Upper lobe of left lung (tissue), 6 donors: ENCODE data around the gene TMPRSS9. TPM values are rescaled to one million over a fixed set of nuclear protein-coding genes. Genes with fewer than 3 reads are reported as not detected.

Source experiments
- ATAC-seq, 2 donors: fragments of 200-7000 bp; cut with Tn5 transposase; one replicate each; pipeline ENCODE4 v1.9.1; 2022; ENCODE audit warnings: mild to moderate bottlenecking in 2 of 2, moderate library complexity in 2 of 2; ENCODE audit not compliant: low FRiP score in 2 of 2
- DNase-seq, 2 donors: peaks; one replicate each; pipeline ENCODE4 v3.0.0-alpha.2; 2019 to 2020
- H3K27ac ChIP-seq, 4 donors: fragments of 200-600 bp; sonication (generic); one replicate each; pipeline ENCODE4 v1.5.1; 2016 to 2019
- H3K27me3 ChIP-seq, 4 donors: fragments of 200-600 bp; sonication (generic); one replicate each; pipeline ENCODE4 v1.5.1; 2017 to 2019
- H3K36me3 ChIP-seq, 4 donors: fragments of 200-600 bp; sonication (generic); one replicate each; pipeline ENCODE4 v1.5.1; 2016 to 2019
- H3K4me1 ChIP-seq, 4 donors: fragments of 200-600 bp; sonication (generic); one replicate each; pipeline ENCODE4 v1.5.1; 2018 to 2019
- H3K4me3 ChIP-seq, 4 donors: fragments of 200-600 bp; sonication (generic); one replicate each; pipeline ENCODE4 v1.5.1; 2017 to 2019; ENCODE audit warnings: mild to moderate bottlenecking in 2 of 4, moderate library complexity in 1 of 4
- H3K9me3 ChIP-seq, 4 donors: fragments of 200-600 bp; sonication (generic); one replicate each; pipeline ENCODE4 v1.5.1; 2018 to 2019
- CTCF ChIP-seq, 6 experiments: fragments of 450-650 bp in 4 of 6; fragments of 200-600 bp in 2 of 6; sonication (generic) in 2 of 6; IDR thresholded peaks; one replicate each; pipeline ENCODE4 v1.5.1; 2016 to 2019; ENCODE audit warnings: antibody characterized with exemption in 6 of 6
- EP300 ChIP-seq, 4 donors: sonication (generic); formaldehyde crosslinking; IDR thresholded peaks; one replicate each; pipeline ENCODE4 v1.5.1; 2017; ENCODE audit warnings: antibody characterized with exemption in 4 of 4, control low read depth in 2 of 4
- POLR2A ChIP-seq, 4 donors: fragments of 450-650 bp; IDR thresholded peaks; one replicate each; pipeline ENCODE4 v1.5.1; 2016 to 2017; ENCODE audit warnings: antibody characterized with exemption in 4 of 4, mild to moderate bottlenecking in 2 of 4
- POLR2AphosphoS5 ChIP-seq, 2 donors: sonication (generic); formaldehyde crosslinking; IDR thresholded peaks; one replicate each; pipeline ENCODE4 v1.5.1; 2017; ENCODE audit warnings: antibody characterized with exemption in 2 of 2
- WGBS, 2 donors: methylation state at CpG; one replicate each; pipeline ENCODE4 v1.1.5; 2017 to 2018; 5-methylcytosine and 5-hydroxymethylcytosine counted together
- total RNA-seq, 6 donors: library from RNA; depleted of rRNA in 4 of 6; stranded (reverse); fragments of >200 nt in 4 of 6; gene quantifications; one replicate each; pipeline versions ENCODE4 v1.1.0 to v1.2.1, GENCODE V29; 2016 to 2021
- donor health status: DM: no; HTN: no; CAD: no; lungs with moderate emphysema.
- donor health status: DM: no; HTN: yes; CAD: no; lungs with severe emphysema.

TMPRSS9 gene
- total RNA-seq, 6 donors from 2014 or later, result 0.14 to 0.55 (median 0.26) TPM; not detected in 2

DNA sequence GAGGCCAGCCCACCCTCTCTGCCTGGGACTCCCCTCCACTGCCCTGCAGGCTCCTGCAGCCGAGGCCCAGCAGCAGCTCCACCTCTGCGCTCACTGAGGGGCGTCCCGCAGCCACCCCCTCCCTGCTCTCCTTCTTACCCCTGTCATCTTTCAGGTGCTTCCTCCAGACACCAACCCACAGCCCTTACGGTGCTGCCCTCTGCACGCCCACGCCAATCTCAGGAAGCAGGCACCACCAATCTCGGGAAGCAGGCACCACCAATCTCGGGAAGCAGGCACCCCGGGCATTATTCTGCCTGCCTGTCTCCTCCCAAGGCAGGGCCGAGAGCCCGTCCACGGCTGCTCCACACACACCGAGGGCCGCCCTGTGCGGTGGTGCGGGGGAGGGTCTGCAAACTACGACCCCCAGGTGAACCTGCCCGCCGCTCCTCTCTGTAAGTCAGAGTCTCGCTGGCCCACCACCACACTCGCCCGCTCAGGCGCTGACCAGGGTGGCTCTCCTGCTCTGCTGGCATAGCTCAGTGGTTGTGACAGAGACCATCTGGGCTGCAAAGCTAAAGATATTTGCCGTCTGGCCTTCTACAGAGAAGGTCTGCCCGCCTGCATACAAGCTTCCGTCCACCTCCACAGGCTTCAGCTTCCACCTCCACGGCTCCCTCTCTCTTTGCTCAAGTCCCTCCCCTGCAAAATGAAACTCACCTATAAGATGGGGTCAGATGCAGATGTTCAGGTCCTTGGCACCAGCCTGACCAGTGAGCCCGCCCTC is 34.6 kb upstream of the TMPRSS9 start:
- H3K36me3 ChIP-seq, result peaks cover 0 to 52% (median 35%) of the 10 kb centered on the region in 4 donors
- TF ChIP-seq POLR2AphosphoS5 (IDR thresholded peaks at IDR 0.05) (no peak), CTCF (IDR thresholded peaks at IDR 0.05) (no peak), EP300 (IDR thresholded peaks at IDR 0.05) (no peak), POLR2A (IDR thresholded peaks at IDR 0.05) (no peak)
- ATAC-seq (no peak), DNase-seq (peak in 1 of 2 donors; percentile 70)
- H3K4me1 ChIP-seq, result peaks cover 24 to 45% (median 27%) of the 10 kb centered on the region in 4 donors
- H3K27me3 ChIP-seq, result no peaks in the 10 kb centered on the region
- no peak overlapping the region for H3K27ac ChIP-seq
- H3K9me3 ChIP-seq, result no peaks in the 10 kb centered on the region
- H3K4me3 ChIP-seq, result no peak overlapping the region
- 72 to 76% methylated on average over 25 to 26 of the region's 29 CpGs for WGBS, 2 donors

DNA sequence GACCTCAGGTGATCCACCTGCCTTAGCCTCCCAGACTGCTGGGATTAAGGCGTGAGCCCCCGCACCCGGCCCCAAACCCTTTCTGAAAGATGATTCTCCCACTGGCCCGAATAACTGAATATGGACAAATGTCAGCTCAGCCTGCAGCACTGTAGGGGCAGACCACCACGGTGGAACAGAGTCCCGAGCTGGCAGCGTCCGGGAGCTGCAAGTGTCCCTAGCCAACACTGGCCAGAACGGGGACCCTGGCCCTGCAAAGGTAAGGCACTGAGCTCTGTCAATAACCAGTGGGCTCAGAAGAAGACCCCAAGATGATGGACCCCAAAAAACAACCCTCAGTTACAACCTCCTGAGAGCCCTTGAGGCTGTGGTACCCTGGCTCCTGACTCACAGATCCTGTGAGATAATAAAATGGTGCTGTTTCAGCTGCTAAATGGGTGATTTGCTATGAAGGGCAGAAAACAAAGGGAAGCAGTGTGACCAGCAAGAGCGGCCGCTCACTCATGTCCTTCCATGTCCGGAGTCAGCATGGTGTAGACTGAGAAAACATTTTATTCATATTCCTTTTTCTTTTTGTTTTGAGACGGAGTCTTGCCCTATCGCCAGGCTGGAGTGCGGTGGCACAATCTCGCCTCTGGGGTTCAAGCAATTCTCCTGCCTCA is 33.2 kb upstream of the TMPRSS9 start:
- TF ChIP-seq POLR2A (IDR thresholded peaks at IDR 0.05) (no peak), POLR2AphosphoS5 (IDR thresholded peaks at IDR 0.05) (no peak), CTCF (IDR thresholded peaks at IDR 0.05) (no peak), EP300 (IDR thresholded peaks at IDR 0.05) (no peak)
- H3K27me3 ChIP-seq, result no peaks in the 10 kb centered on the region
- WGBS, 2 donors, result 89 to 98% methylated on average over 11 to 12 of the region's 16 CpGs
- no peaks in the 10 kb centered on the region for H3K9me3 ChIP-seq
- peaks cover 0 to 42% (median 26%) of the 10 kb centered on the region in 4 donors for H3K36me3 ChIP-seq
- H3K4me3 ChIP-seq, result peak overlapping the region in 1 of 4 donors; percentile 60
- H3K27ac ChIP-seq, result peak overlapping the region in 1 of 4 donors; percentile 66
- peaks cover 25 to 59% (median 29%) of the 10 kb centered on the region in 4 donors for H3K4me1 ChIP-seq
- ATAC-seq (no peak), DNase-seq (no peak)

DNA sequence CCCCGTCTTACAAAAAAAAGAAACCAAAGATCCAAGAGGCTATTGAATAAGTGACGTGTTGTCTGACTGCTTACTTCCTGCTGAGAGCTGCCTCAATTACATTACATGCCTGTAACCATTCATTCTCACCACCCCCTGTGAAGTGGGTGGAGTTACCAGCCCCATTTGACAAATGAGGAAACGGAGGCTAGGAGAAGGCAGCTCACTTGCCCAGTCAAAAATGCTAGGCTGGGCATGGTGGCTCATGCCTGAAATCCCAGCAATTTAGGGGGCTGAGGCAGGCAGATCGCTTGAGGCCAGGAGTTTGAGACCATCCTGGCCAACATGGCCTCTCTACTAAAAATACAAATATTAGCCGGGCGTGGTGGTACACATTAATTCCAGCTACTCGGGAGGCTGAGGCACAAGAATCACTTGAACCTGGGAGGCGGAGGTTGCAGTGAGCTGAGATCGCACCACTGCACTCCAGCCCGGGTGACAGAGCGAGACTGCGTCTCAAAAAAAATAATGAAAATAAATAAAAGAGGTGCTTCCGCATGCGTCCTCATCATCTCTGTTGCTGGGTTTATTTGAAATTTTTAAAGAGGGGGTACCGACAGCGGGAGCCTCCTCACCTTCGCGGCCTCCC is 32.2 kb upstream of the TMPRSS9 start:
- TF ChIP-seq EP300 (IDR thresholded peaks at IDR 0.05) (no peak), POLR2AphosphoS5 (IDR thresholded peaks at IDR 0.05) (peak; percentile 6 to 31), POLR2A (IDR thresholded peaks at IDR 0.05) (no peak)
- Histone ChIP-seq H3K4me1 (peaks cover 34 to 69% (median 35%) of the 10 kb centered on the region in 4 donors), H3K27me3 (no peaks in the 10 kb centered on the region), H3K27ac (peak overlapping the region; percentile 66 to 87 (median 72)), H3K4me3 (peak overlapping the region; percentile 60 to 99 (median 94)), H3K36me3 (peaks cover 0 to 32% (median 20%) of the 10 kb centered on the region in 4 donors), H3K9me3 (no peaks in the 10 kb centered on the region)
- peak in 1 of 2 donors; percentile 73 for ATAC-seq
- peak in 1 of 2 donors; percentile 54 for DNase-seq
- 1% methylated on average over 17 to 18 of the region's 18 CpGs for WGBS, 2 donors

GRCh38 chr19:2328401-2329148 is 31.5 kb upstream of the TMPRSS9 start, which contains the start of the genes LSM7 and SPPL2B:
Gene LSM7, minus strand, starts transcription at chr19:2328586. Its CDS starts 20 bp downstream, at chr19:2328566.
Gene SPPL2B, plus strand, starts transcription at chr19:2328684. Its CDS starts 26 bp downstream, at chr19:2328710.
- ATAC-seq (peak; percentile 88 to 97), DNase-seq (peak; percentile 90 to 100)
- no peaks in the 10 kb centered on the region for H3K27me3 ChIP-seq
- peak within 1 kb of the TSS; percentile 60 to 99 (median 94) for H3K4me3 ChIP-seq
- H3K9me3 ChIP-seq, result no peaks in the 10 kb centered on the region
- peaks cover 0 to 25% (median 13%) of the 10 kb centered on the region in 4 donors for H3K36me3 ChIP-seq
- H3K4me1 ChIP-seq, result peaks cover 34 to 76% (median 38%) of the 10 kb centered on the region in 4 donors
- TF ChIP-seq EP300 (IDR thresholded peaks at IDR 0.05) (no peak), CTCF (IDR thresholded peaks at IDR 0.05) (peak in 2 of 6 experiments; percentile 5 to 48), POLR2AphosphoS5 (IDR thresholded peaks at IDR 0.05) (peak; percentile 88 to 92), POLR2A (IDR thresholded peaks at IDR 0.05) (peak in 2 of 4 donors; percentile 58 to 83)
- H3K27ac ChIP-seq, result peak within 1 kb of the TSS; percentile 66 to 87 (median 72)
- WGBS, 2 donors, result 0 to 1% methylated on average over 35 to 39 of the region's 89 CpGs
